GM18526 (cell line): ENCODE results near the gene AMER1.

ENCODE experiments used
- POLR2A ChIP-seq: IDR thresholded peaks from 3 replicates; pipeline ENCODE4 v1.6.1; 2011; ENCODE audit not compliant: insufficient read length; ENCODE audit errors: extremely low read depth

AMER1 gene

GRCh38 chrX:64191281-64192010 lies 14.1 kb downstream of the AMER1 start:
- TF ChIP-seq POLR2A: no peak

- no peak for TF ChIP-seq POLR2A
Observed at GRCh38 chrX:64190136-64190740, 15.3 kb downstream of the AMER1 start.

- TF ChIP-seq POLR2A: no peak
Observed at GRCh38 chrX:64188901-64189300, 16.6 kb downstream of the AMER1 start.

GRCh38 chrX:64187762-64188150 lies 17.8 kb downstream of the AMER1 start:
- no peak for TF ChIP-seq POLR2A

GRCh38 chrX:64186974-64187761 lies 18.3 kb downstream of the AMER1 start:
- TF ChIP-seq POLR2A: no peak

DNA sequence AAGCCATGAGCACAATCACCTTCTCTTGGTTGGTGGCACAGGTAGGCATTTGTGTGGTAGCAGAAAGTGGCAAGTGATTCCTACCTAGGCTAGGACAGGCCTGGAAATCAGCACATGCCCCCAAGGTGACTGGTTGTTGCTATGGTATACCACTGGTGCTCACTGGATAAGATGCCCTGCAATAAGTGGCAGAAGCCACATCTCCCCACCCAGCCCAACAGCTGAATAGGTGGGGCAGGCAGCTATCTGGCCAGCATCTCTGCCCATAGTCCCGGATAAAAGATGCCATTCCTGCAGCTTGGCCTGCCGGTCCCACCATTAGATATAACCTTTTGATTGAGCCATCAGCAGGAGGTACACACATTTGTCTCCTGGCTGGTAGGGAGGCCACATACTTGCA lies 21.1 kb downstream of the AMER1 start:
- TF ChIP-seq POLR2A: no peak

DNA sequence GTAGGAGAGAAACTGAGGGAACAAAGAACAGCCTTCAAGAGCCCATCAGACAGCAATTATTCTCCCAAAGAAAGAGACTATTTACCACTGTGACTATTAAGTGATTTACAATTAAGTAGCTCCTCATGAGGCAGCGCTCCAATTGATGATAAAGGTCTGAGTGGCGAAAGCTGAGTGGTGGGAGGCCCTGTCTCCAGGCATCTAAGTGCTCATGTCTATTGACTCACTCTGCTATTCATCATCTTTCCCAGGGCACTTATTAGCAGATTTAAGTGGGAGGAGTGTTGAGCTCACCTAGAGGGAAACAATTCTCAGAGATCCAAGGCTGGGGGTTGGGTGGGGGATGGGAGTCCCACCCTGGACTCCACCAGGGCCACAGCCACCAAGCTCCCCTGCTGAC lies 23.3 kb downstream of the AMER1 start:
- no peak for TF ChIP-seq POLR2A

GRCh38 chrX:64176876-64177275 lies 28.6 kb downstream of the AMER1 start:
- no peak for TF ChIP-seq POLR2A

DNA sequence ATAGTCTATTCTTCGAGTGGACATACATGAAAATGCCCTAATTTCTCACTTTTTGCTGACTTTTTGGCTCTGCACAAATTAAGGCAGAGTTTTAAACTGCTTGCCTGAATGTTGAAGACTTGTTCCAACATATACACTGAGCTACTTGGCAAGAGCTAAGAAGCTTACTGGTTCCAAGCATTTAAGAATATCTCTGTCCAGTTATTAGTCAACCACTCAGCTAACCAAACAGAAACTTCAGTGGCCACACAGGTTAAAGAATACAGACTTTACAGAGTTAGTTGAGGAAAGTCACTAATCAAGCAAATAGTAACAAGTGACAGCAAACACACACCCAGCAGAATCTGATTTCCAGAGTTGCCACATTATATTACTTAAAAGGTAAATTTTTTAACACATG lies 35.5 kb downstream of the AMER1 start:
- TF ChIP-seq POLR2A: no peak

- TF ChIP-seq POLR2A: no peak
Observed at GRCh38 chrX:64152857-64153256, 52.7 kb downstream of the AMER1 start.

GRCh38 chrX:64151911-64152310 lies 53.6 kb downstream of the AMER1 start:
- no peak for TF ChIP-seq POLR2A

DNA sequence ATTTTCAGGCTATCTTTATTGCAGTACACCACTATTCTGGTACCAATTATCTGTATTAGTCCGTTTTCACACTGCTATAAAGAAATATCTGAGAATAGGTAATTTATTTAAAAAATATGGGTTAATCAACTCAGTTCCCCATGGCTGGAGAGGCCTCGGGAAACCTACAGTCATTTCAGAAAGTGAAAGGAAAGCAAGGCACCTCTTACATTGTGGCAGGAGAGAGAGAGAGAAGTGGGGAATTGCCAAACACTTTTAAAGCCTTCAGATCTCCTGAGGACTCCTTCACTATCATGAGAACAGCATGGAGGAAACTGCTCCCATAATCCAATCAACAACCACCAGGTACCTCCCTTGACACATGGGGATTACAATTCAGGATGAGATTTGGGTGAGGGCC lies 54.7 kb downstream of the AMER1 start:
- TF ChIP-seq POLR2A: no peak
